ENCODE results near the gene IGF2BP1. TPM values are rescaled to one million over a fixed set of nuclear protein-coding genes. Genes with fewer than 3 reads are reported as not detected.

IGF2BP1 gene
- total RNA-seq, 1 donor from 2014 or later: 260 TPM

DNA sequence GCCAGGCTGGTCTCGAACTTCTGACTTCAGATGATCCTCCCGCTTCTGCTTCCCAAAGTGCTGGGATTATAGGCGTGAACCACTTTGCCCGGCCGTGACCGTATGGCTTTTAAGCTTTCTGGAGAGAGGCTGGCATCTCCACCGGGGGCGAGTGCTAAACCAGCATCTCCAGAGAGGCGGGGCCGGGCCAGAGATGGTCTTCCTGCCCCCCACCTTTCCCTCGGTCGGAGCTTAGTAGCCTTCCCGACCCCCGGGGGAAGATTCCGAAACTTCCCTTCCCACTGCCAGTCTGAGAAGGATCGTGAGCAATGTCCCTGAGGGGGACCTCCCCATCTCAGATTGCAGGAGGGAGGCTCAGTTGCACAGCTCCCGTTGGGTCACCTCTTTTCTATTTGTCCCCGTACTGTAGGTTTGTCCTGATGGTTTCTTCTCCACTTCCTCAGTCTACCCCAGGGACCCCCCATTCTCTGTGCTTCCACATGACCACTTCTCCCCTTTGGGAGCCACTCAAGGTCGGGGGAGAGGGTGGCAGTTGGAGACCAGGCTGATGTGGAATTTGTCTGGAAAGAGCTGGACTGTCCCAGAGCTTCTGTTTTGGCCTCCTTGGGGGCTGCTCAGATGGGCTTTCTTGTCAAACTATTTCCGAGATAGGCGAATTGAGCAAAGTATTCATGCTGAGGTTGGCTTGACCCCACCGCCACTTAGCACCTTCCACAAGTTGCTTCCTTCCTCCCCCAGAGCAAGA lies 18.2 kb downstream of the IGF2BP1 start:
- no peak for DNase-seq
- Mint-ChIP-seq H3K4me3 (ENCODE audit: unreplicated experiment) (no peak overlapping the region), H3K9me3 (ENCODE audit: unreplicated experiment) (peaks cover 4% of the 10 kb centered on the region), H3K4me1 (ENCODE audit: low read depth, unreplicated experiment) (peaks cover 30% of the 10 kb centered on the region), H3K27me3 (ENCODE audit: unreplicated experiment) (no peaks in the 10 kb centered on the region), H3K27ac (ENCODE audit: unreplicated experiment) (peak overlapping the region; percentile 62), H3K36me3 (ENCODE audit: unreplicated experiment) (no peaks in the 10 kb centered on the region)
- no peak for TF ChIP-seq CTCF (IDR thresholded peaks at IDR 0.05; ENCODE audit: partially characterized antibody, unreplicated experiment)

DNA sequence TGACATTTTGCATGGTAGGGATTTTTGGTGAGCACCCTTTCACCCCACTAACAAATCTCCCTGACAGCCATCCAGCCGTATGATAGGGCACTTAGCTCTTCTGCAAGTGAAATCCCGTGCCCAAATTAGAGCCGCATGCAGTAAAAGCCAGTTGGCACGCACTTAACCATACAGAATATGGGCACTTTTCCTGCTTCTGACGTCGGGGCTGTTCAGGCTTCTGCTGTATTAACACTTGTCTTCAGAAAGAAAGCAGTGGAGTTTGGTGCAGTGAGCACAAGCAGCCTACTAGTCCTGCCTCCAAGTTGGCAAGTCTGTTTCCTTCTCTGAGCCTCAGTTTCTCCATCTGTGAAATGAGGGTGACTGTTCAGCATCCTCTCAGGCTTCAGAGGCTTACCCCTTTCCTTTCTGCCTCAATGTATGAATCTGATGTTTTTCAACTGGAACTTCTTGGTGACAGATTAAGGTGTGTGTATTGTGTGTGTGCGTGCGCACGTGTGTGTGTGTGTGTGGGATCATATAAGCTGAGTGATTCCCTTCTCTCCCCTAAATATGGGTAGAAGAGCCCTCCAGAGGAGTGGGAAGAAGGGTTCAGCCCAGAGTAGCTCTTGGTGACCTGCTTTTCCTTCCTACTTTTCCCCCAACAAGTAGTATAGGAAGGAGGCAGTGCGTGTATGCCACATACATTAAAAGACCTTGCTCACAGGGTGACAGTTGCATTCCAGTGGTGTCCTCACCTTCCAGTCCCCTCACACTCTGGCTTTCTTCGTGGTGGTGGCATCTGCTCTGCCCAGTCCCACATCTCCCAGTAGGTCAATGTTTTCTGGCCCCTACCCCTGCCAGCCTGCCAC lies 19.0 kb downstream of the IGF2BP1 start:
- H3K4me1 Mint-ChIP-seq (ENCODE audit: low read depth, unreplicated experiment): peaks cover 30% of the 10 kb centered on the region
- no peak for DNase-seq
- no peaks in the 10 kb centered on the region for H3K27me3 Mint-ChIP-seq (ENCODE audit: unreplicated experiment)
- no peak for TF ChIP-seq CTCF (IDR thresholded peaks at IDR 0.05; ENCODE audit: partially characterized antibody, unreplicated experiment)
- peaks cover 1% of the 10 kb centered on the region for H3K9me3 Mint-ChIP-seq (ENCODE audit: unreplicated experiment)
- peak overlapping the region; percentile 20 for H3K27ac Mint-ChIP-seq (ENCODE audit: unreplicated experiment)
- no peaks in the 10 kb centered on the region for H3K36me3 Mint-ChIP-seq (ENCODE audit: unreplicated experiment)
- no peak overlapping the region for H3K4me3 Mint-ChIP-seq (ENCODE audit: unreplicated experiment)

- Mint-ChIP-seq H3K36me3 (ENCODE audit: unreplicated experiment) (no peaks in the 10 kb centered on the region), H3K4me3 (ENCODE audit: unreplicated experiment) (no peak overlapping the region), H3K9me3 (ENCODE audit: unreplicated experiment) (peaks cover 1% of the 10 kb centered on the region), H3K4me1 (ENCODE audit: low read depth, unreplicated experiment) (peaks cover 34% of the 10 kb centered on the region), H3K27ac (ENCODE audit: unreplicated experiment) (no peak overlapping the region), H3K27me3 (ENCODE audit: unreplicated experiment) (no peaks in the 10 kb centered on the region)
- no peak for DNase-seq
- TF ChIP-seq CTCF (IDR thresholded peaks at IDR 0.05; ENCODE audit: partially characterized antibody, unreplicated experiment): no peak
Measured at GRCh38 chr17:49016775-49017463, 19.7 kb downstream of the IGF2BP1 start.

DNA sequence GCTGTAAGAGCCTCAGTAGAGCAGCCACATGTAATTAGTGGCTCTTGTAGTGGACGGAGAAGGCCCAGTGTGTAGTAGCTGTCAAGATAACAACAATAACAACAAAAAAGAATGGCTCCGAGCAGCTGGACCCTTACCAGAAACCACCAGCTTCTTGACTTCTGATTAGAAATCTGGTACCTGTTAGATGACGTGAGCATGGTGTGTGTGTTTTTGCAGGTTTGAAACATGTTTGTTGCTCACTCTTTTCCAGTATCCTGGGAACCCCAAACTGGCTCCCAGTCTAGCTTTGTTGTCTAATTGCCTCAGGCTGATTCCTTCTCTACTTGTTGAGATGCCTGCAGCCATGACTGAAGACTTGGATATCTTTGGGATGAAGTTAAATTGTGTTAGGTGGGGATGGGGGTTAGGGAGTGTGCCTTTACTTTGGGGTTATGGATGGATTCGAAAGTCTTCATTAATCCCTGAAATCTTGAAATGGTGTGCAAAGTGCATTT lies 21.0 kb downstream of the IGF2BP1 start:
- Mint-ChIP-seq H3K27ac (ENCODE audit: unreplicated experiment) (no peak overlapping the region), H3K4me1 (ENCODE audit: low read depth, unreplicated experiment) (peaks cover 30% of the 10 kb centered on the region), H3K9me3 (ENCODE audit: unreplicated experiment) (peaks cover 1% of the 10 kb centered on the region), H3K36me3 (ENCODE audit: unreplicated experiment) (no peaks in the 10 kb centered on the region), H3K27me3 (ENCODE audit: unreplicated experiment) (peaks cover 2% of the 10 kb centered on the region), H3K4me3 (ENCODE audit: unreplicated experiment) (no peak overlapping the region)
- no peak for TF ChIP-seq CTCF (IDR thresholded peaks at IDR 0.05; ENCODE audit: partially characterized antibody, unreplicated experiment)
- DNase-seq: no peak
